Activated naive CD8-positive, alpha-beta T cell treated with anti-CD3 and anti-CD28 coated beads for 36 hours (primary cell): ENCODE data around the gene TTBK2. TPM values are rescaled to one million over a fixed set of nuclear protein-coding genes. Genes with fewer than 3 reads are reported as not detected.
"Not testable (repeated sequence)": the region's sequence is repeated elsewhere in the genome, so short reads cannot be mapped to it uniquely, and the experiment has no call there.

Source experiments
- DNase-seq: peaks from one replicate; pipeline ENCODE4 v3.0.0; 2021
- H3K27ac Mint-ChIP-seq: one replicate; pipeline ENCODE4 v1.8.0; 2022; ENCODE audit warnings: mild to moderate bottlenecking, moderate library complexity, mixed read lengths
- H3K27me3 Mint-ChIP-seq: one replicate; pipeline ENCODE4 v1.8.0; 2022; ENCODE audit warnings: mild to moderate bottlenecking, mixed read lengths
- H3K36me3 Mint-ChIP-seq: one replicate; pipeline ENCODE4 v1.8.0; 2021; ENCODE audit warnings: mild to moderate bottlenecking, mixed read lengths
- H3K4me1 Mint-ChIP-seq: one replicate; pipeline ENCODE4 v1.8.0; 2021; ENCODE audit warnings: mixed read lengths
- H3K4me3 Mint-ChIP-seq: one replicate; pipeline ENCODE4 v1.8.0; 2022; ENCODE audit warnings: mild to moderate bottlenecking, moderate library complexity, mixed read lengths
- H3K9me3 Mint-ChIP-seq: one replicate; pipeline ENCODE4 v1.8.0; 2022; ENCODE audit warnings: mixed read lengths
- total RNA-seq, 2 experiments: library from RNA; stranded (reverse); gene quantifications; one replicate each; pipeline ENCODE4 v1.2.3, GENCODE V29; 2021

Gene TTBK2
- total RNA-seq, 2 experiments from 2014 or later = 6.9 to 7.9 TPM

DNA sequence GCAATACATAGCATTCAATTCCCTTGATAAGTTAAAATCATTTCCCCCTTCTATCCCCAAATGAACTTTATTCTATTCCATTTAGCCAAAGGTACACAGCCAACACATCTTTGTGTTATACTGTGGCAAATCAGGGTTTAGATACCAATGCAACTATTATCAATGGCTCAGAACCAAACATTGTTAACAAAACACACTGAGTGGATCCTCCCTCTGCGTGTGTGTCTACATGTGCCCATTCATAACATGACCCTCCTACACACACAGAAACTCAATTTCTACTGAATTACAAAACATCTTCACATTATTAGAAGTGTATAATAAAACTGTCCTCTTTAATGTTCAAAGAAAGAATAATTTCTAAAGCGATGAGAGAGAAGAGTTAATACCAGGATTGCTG lies 1.3 kb downstream of the TTBK2 start:
- Mint-ChIP-seq H3K4me3 (peak overlapping the region; percentile 98), H3K9me3 (peaks cover 1% of the 10 kb centered on the region), H3K27me3 (no peaks in the 10 kb centered on the region), H3K4me1 (peaks cover 39% of the 10 kb centered on the region), H3K36me3 (peaks cover 3% of the 10 kb centered on the region), H3K27ac (peak overlapping the region; percentile 90)
- no peak for DNase-seq

DNA sequence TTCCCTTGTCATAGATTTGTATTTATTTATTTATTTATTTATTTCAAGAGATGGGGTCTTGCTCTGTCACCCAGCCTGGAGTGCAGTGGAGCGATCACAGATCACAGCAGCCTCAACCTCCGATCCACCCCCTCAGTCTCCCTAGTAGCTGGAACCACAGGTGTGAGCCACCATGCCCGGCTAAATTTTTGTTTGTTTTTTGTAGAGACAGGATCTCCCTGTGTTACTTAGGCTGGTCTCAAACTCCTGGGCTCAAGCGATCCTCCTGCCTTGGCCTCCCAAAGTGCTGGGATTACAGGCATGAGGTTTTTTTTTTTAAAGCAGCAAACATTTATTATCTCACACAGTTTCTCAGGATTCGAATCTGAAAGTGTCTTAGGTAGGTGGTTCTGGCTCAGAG lies 2.5 kb downstream of the TTBK2 start:
- peaks cover 3% of the 10 kb centered on the region for H3K36me3 Mint-ChIP-seq
- no peaks in the 10 kb centered on the region for H3K27me3 Mint-ChIP-seq
- peaks cover 39% of the 10 kb centered on the region for H3K4me1 Mint-ChIP-seq
- H3K27ac Mint-ChIP-seq = no peak overlapping the region
- no peak overlapping the region for H3K4me3 Mint-ChIP-seq
- H3K9me3 Mint-ChIP-seq = peaks cover 1% of the 10 kb centered on the region
- no peak for DNase-seq

DNA sequence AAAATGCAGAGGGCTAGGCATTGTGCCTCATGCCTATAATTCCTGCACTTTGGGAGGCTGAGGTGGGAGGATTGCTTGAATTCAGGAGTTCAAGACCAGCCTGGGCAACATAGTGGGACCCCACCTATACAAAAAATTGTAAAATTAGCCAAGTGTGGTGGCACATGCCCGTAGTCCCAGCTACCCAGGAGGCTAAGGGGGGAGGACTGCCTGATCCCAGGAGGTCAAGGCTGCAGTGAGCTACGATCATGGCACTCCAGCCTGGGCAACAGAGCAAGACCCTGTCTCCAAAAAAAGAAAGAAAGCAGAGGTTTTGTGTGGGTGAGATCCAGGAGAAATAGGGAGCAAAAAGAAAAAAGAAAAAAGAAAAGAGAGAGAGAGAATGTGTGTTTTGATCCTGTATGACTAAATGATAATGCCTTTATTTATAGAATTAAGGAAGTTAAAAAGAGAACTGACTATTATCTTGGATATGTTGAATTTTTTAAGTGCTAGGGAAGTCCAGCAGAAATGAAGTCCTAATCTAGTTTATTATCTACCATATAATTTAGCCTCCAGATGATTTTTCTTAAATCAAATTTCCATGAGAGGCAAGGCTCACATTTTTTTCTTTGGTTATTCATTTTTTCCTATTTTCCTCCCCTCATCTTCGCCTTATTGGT lies 4.8 kb downstream of the TTBK2 start:
- peaks cover 37% of the 10 kb centered on the region for H3K4me1 Mint-ChIP-seq
- no peaks in the 10 kb centered on the region for H3K27me3 Mint-ChIP-seq
- no peak overlapping the region for H3K27ac Mint-ChIP-seq
- H3K4me3 Mint-ChIP-seq = no peak overlapping the region
- no peak for DNase-seq
- peaks cover 1% of the 10 kb centered on the region for H3K9me3 Mint-ChIP-seq
- peaks cover 3% of the 10 kb centered on the region for H3K36me3 Mint-ChIP-seq

DNA sequence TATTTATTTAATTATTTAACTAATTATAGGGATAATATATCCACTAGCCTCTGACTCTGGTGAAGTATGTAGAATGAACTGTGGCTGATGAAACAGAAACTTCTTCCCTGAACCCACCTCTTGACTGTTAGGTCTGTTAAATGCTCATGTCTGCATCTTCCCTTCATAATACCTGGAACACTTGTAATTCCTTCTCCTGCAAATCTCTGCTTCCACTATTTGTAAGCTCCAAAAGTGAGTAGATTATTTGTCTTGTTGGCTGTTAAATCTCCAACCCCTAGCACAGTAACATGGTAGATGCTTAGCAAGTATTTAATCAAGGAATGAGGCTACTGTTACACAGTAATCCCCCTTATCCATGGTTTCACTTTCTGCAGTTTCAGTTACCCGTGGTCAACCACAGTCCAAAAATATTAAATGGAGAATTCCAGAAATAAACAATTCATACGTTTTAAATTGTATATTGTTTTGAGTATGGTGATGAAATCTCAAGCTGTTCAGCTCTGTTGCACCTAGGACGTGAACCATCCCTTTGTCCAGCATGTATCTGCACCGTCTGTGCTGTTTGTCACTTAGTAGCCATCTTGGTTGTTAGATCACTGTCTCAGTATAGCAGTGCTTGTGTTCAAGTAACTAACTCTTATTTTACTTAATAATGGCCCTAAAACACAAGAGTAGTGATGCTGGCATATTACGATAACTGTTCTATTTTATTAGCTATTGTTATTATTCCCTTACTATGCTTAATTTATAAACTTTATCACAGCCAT lies 5.7 kb downstream of the TTBK2 start:
- no peak for DNase-seq
- Mint-ChIP-seq H3K36me3 (peaks cover 3% of the 10 kb centered on the region), H3K27ac (no peak overlapping the region), H3K4me3 (no peak overlapping the region), H3K9me3 (peaks cover 1% of the 10 kb centered on the region), H3K4me1 (peaks cover 39% of the 10 kb centered on the region), H3K27me3 (no peaks in the 10 kb centered on the region)

DNA sequence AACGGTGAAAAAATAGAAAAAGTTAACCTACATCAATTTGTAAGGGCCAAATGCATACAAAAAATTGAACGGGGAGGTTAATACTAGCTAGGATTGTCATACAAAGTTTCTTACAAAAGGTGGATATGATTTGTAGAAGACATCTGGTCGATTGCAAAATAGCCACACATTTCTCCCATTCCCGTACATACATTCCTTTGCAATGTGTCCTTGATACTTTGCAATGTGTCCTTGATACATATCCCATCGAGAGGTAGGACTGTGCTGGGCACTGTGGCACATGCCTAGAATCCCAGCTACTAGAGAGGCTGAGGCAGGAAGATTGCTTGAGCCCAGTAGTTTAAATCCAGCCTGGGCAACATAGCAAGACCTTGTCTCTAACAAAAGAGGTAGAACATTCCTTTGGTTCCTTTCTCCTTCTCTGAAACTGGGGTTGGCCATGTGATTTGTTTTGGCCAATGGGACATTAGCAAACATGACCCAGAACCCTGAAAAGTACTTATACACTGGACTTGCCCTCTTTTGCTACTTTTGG lies 9.5 kb downstream of the TTBK2 start:
- Mint-ChIP-seq H3K27me3 (no peaks in the 10 kb centered on the region), H3K4me3 (no peak overlapping the region), H3K36me3 (peaks cover 4% of the 10 kb centered on the region), H3K4me1 (peaks cover 26% of the 10 kb centered on the region), H3K9me3 (peaks cover under 1% of the 10 kb centered on the region), H3K27ac (no peak overlapping the region)
- DNase-seq = no peak

DNA sequence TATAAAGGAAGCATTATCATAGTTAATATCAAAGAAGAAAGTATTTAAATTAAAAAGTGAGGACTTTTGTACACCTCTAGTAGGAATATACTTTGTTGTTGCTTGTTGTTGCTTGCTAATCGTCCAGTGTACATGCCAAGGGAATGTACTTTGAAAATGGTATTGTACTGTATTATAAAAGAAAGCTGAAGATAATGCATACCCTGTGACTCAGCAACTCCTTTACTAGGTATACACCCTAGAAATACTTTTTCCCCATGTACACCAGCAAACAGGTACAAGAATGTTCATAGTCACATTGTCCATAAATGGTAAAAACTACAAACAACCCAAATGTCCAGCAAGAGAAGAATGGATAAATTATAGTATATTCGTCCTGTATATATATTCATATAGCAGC lies 12.0 kb downstream of the TTBK2 start:
- no peak overlapping the region for H3K27ac Mint-ChIP-seq
- peaks cover 3% of the 10 kb centered on the region for H3K36me3 Mint-ChIP-seq
- no peak for DNase-seq
- H3K9me3 Mint-ChIP-seq = no peaks in the 10 kb centered on the region
- H3K27me3 Mint-ChIP-seq = no peaks in the 10 kb centered on the region
- H3K4me3 Mint-ChIP-seq = no peak overlapping the region
- H3K4me1 Mint-ChIP-seq = peaks cover 17% of the 10 kb centered on the region

DNA sequence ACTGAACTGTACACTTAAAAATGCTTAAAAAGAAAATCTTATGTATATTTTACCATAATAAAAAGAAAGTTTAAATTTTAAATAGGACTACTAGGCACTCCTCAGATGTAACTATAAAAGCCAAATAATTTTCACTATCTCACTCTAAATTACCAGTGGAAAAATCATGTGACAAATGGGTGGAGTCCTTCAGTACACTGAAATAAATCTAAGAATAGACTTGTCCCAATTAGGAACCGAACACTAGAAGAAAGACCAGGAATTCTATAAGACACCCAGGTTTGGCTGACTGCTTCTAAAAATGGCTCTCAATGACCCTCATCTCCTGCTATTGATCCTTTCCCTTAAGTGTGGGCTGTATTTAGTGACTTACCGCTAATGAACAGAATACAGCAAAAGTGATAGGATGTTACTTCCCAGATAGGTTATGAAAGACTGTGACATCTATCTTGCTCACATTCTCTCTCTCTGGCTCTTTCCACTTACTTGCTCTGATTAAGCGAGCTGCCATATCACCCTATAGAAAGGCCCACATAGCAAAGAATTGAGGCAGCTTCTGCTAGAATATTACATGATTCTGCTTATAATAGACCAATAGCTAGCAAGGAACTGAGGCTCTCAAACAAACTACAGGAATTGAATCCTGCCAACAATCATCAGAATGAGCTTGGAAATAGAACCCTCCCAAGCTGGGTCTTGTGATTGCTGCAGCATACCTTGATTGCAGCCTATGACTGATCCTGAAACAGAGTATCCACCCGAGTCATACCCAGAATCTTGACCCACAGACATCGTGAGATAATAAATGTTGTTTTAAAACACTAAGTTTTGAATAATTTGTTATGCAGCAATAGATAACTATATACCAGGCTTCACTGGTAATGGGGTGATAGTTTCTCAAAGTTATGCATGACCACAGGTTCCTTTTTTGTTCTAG lies 16.9 kb downstream of the TTBK2 start:
- peaks cover 3% of the 10 kb centered on the region for H3K36me3 Mint-ChIP-seq
- no peaks in the 10 kb centered on the region for H3K27me3 Mint-ChIP-seq
- DNase-seq = no peak
- H3K4me3 Mint-ChIP-seq = no peak overlapping the region
- H3K4me1 Mint-ChIP-seq = peaks cover 9% of the 10 kb centered on the region
- no peaks in the 10 kb centered on the region for H3K9me3 Mint-ChIP-seq
- H3K27ac Mint-ChIP-seq = no peak overlapping the region

DNA sequence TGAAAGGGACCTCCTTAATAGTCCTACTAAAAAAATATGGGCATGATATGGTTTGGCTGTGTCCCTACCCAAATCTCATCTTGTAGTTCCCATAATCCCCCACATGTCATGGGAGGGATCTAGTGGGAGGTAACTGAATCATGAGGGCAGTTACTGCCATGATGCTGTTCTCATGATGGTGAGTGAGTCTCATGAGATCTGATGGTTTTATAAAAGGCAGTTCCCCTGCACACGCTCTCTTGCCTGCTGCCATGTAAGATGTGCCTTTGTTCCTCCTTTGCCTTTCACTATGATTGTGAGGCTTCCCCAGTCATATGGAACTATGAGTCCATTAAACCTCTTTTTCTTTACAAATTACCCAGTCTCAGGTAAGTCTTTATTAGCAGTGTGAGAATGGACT lies 26.7 kb downstream of the TTBK2 start:
- H3K36me3 Mint-ChIP-seq = peaks cover 15% of the 10 kb centered on the region
- H3K4me1 Mint-ChIP-seq, H3K4me3 Mint-ChIP-seq, H3K9me3 Mint-ChIP-seq, DNase-seq, H3K27me3 Mint-ChIP-seq, H3K27ac Mint-ChIP-seq: not testable (repeated sequence)

DNA sequence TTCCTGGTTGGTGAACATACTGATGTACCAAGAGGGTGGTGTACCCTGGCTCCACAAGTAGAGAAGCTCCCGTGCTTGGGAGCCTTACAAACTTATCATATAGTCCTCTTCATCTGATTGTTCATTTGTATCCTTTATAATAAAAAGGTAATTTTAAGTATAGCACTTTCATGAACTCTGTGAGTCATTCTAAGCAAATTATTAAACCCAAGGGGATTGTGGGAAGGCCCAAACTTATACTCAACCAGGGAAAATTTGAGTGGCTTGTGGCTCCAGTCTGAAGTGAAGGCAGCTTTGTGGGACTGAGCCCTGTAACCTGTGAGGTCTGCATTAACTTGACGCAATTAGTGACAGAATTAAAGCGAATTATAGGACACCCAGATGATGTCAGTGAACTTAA lies 29.0 kb downstream of the TTBK2 start:
- no peak overlapping the region for H3K27ac Mint-ChIP-seq
- DNase-seq = no peak
- H3K27me3 Mint-ChIP-seq = no peaks in the 10 kb centered on the region

DNA sequence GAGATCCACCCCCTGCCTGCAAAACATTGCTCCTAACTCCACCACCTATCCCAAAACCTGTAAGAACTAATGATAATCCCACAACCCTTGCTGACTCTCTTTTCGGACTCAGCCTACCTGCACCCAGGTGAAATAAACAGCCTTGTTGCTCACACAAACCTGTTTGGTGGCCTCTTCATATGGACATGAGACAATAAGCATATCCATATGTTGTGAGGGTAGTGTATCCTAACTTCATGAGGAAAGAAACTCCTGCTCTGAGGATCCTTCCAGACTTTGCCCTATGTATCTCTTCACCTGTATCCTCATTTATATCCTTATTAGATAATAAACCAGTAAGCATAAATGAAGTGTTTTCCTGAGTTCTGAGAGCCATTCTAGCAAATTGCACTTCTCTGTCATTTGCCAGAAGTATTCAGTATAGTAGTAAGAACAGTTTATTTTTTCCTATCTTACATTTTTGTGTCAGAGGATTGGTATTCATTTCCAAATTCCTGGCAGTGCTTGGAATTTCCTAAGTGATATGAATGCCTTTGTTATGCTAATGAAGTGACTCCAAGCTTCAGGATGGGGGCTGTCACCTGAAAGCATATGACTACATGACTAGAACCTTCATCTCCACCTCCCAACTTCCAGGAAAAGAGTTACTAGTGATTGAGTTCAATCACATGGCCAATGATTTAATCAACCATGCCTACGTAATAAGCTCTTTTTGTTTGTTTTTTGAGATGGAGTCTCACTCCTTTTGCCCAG lies 30.2 kb downstream of the TTBK2 start:
- H3K27ac Mint-ChIP-seq = no peak overlapping the region
- peaks cover 5% of the 10 kb centered on the region for H3K4me1 Mint-ChIP-seq
- no peak overlapping the region for H3K4me3 Mint-ChIP-seq
- DNase-seq = no peak
- H3K9me3 Mint-ChIP-seq = peaks cover 13% of the 10 kb centered on the region
- peaks cover 12% of the 10 kb centered on the region for H3K36me3 Mint-ChIP-seq
- H3K27me3 Mint-ChIP-seq = no peaks in the 10 kb centered on the region

More for the DNA sequence above, 29.0 kb downstream of the TTBK2 start:
- peaks cover 6% of the 10 kb centered on the region for H3K9me3 Mint-ChIP-seq
- peaks cover 15% of the 10 kb centered on the region for H3K36me3 Mint-ChIP-seq
- no peak overlapping the region for H3K4me3 Mint-ChIP-seq
- peaks cover 8% of the 10 kb centered on the region for H3K4me1 Mint-ChIP-seq

DNA sequence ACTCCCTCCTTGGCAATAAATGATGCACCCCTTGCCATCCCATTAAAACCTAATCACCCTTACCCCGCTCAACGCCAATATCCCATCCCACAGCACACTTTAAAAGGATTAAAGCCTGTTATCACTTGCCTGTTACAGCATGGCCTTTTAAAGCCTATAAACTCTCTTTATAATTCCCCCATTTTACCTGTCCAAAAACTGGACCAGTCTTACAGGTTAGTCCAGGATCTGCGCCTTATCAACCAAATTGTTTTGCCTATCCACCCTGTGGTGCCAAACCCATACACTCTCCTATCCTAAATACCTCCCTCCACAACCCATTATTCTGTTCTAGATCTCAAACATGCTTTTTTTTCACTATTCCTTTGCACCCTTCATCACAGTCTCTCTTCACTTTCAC lies 33.2 kb downstream of the TTBK2 start:
- peaks cover 12% of the 10 kb centered on the region for H3K36me3 Mint-ChIP-seq
- not testable (repeated sequence) for H3K4me3 Mint-ChIP-seq, H3K27me3 Mint-ChIP-seq, H3K4me1 Mint-ChIP-seq, DNase-seq, H3K27ac Mint-ChIP-seq
- peaks cover 18% of the 10 kb centered on the region for H3K9me3 Mint-ChIP-seq

DNA sequence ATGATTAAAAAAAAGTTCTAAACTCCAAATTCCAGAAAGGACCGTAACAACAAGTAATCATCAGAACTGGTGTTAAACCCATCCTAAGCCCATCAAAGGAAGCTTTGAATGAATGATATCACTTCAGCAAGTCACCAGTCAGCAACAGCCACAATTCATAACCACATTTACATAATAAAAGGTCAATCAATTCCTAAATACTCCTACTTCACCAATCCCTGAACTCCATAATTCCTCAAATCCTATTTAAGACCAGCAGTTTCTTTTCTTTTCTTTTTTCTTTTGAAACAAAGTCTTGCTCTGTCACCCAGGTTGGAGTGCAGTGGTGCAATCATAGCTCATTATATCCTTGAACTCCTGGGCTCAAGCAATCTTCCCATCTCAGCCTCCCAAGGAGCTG lies 40.5 kb downstream of the TTBK2 start:
- Mint-ChIP-seq H3K27me3 (no peaks in the 10 kb centered on the region), H3K36me3 (peaks cover 9% of the 10 kb centered on the region), H3K4me1 (peaks cover 5% of the 10 kb centered on the region), H3K4me3 (no peak overlapping the region), H3K9me3 (peaks cover 9% of the 10 kb centered on the region), H3K27ac (no peak overlapping the region)
- DNase-seq = no peak

DNA sequence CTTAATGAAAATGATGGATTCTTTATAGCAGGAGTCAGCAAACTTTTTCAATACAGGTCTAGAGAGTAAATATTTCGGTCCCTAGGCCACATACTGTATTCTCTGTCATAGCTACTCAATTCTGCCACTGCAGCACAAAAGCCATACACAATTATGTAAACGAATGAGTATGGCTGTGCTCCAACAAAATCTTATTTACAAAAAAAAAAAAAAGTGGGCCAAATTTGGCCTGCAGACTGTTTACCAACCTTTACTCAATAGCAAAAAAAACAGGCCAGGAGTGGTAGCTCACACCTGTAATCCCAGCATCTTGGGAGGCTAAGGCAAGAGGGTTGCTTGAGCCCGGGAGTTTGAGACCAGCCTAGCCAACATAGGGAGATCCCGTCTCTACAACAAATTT lies 41.1 kb downstream of the TTBK2 start:
- Mint-ChIP-seq H3K27me3 (no peaks in the 10 kb centered on the region), H3K27ac (no peak overlapping the region), H3K36me3 (peaks cover 5% of the 10 kb centered on the region), H3K4me1 (peaks cover 5% of the 10 kb centered on the region), H3K4me3 (no peak overlapping the region), H3K9me3 (peaks cover 5% of the 10 kb centered on the region)
- no peak for DNase-seq

DNA sequence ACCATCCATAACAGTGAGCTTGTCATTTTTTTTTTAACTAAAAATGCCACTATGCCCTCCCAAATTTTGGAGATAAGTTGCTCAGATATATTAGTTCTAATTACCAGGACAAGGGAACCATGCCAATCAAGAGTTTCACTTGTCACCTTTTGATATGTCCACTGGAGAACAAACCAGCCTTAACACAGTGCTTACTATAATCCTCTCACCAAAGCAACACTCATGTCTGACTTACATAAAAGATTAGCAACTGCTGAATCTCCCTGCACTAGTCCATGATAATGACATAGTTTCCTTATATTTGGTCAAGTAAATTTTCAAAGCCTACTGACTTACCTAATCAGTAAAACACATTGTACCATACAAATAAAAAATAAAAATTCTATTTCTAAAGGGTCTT lies 44.4 kb downstream of the TTBK2 start:
- H3K4me1 Mint-ChIP-seq = peaks cover 9% of the 10 kb centered on the region
- H3K9me3 Mint-ChIP-seq = no peaks in the 10 kb centered on the region
- H3K36me3 Mint-ChIP-seq = no peaks in the 10 kb centered on the region
- DNase-seq = no peak
- no peak overlapping the region for H3K4me3 Mint-ChIP-seq
- no peaks in the 10 kb centered on the region for H3K27me3 Mint-ChIP-seq
- no peak overlapping the region for H3K27ac Mint-ChIP-seq
